Activated naive CD4-positive, alpha-beta T cell treated with anti-CD3 and anti-CD28 coated beads, Interleukin-2, amount 10 ng/mL, durations not matched to agents 7 days and 5 days (primary cell): ENCODE measurements around the gene SHISAL1.
"Not testable (repeated sequence)": the region's sequence is repeated elsewhere in the genome, so short reads cannot be mapped to it uniquely, and the experiment has no call there.

Experiments used
- CTCF ChIA-PET: fragments of 350-600 bp; sonication (Branson Sonifier 250); formaldehyde crosslinking; loops from one replicate; lab custom pipeline; 2021; ENCODE audit warnings: antibody characterized with exemption; lab: Charles Lee
- DNase-seq: peaks from one replicate; pipeline ENCODE4 v3.0.0-alpha.2; 2020
- H3K27ac Mint-ChIP-seq: one replicate; pipeline ENCODE4 v1.8.0; 2021; ENCODE audit warnings: mild to moderate bottlenecking, moderate library complexity, mixed read lengths
- H3K27me3 Mint-ChIP-seq: one replicate; pipeline ENCODE4 v1.8.0; 2021; ENCODE audit warnings: mild to moderate bottlenecking, mixed read lengths
- H3K36me3 Mint-ChIP-seq: one replicate; pipeline ENCODE4 v1.8.0; 2021; ENCODE audit warnings: mixed read lengths
- H3K4me1 Mint-ChIP-seq: one replicate; pipeline ENCODE4 v1.8.0; 2021; ENCODE audit warnings: mixed read lengths
- H3K4me3 Mint-ChIP-seq: one replicate; pipeline ENCODE4 v1.8.0; 2021; ENCODE audit warnings: mild to moderate bottlenecking, moderate library complexity, mixed read lengths
- H3K9me3 Mint-ChIP-seq: one replicate; pipeline ENCODE4 v1.8.0; 2021; ENCODE audit warnings: mixed read lengths

The SHISAL1 gene

DNA sequence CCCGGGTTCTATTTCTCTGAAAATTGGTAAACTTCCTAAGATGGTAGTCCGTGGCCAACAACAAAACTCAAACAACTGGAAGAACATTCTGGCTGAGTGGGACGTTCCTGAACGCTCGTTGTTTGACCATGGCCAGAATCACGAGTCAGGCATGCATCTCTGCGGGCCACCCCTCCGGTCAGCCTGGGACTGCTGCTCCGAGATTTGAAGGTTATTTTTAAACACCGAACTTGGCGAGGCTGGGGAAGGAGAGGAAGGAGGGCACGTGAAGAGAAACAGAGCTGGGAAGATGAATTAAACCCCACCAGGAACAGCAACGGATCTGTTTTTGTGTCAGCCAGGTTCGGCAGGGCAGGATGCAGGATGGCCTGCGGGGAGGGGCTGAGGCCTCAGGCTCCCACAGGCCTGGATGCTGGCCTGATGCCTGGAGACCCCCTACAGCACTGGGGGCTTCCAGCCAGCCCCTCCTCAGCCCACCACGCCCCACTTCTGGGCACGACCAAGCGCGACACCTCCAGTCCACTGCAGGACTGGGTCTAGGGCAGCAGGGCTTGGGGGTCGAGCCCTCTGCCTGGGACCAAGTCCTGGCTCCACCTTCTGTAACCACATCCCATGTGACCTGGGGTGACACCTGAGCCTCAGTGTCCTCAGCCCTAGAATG, 5.1 kb downstream of the SHISAL1 start:
- Mint-ChIP-seq H3K4me3 (no peak overlapping the region), H3K4me1 (no peaks in the 10 kb centered on the region), H3K27me3 (peaks cover 13% of the 10 kb centered on the region), H3K9me3 (no peaks in the 10 kb centered on the region), H3K27ac (no peak overlapping the region), H3K36me3 (no peaks in the 10 kb centered on the region)
- no peak for DNase-seq
- CTCF ChIA-PET = no interaction called here

- H3K9me3 Mint-ChIP-seq = no peaks in the 10 kb centered on the region
- no peak for DNase-seq
- H3K27ac Mint-ChIP-seq = no peak overlapping the region
- no peaks in the 10 kb centered on the region for H3K36me3 Mint-ChIP-seq
- H3K4me1 Mint-ChIP-seq = no peaks in the 10 kb centered on the region
- no peak overlapping the region for H3K4me3 Mint-ChIP-seq
- CTCF ChIA-PET = no interaction called here
- no peaks in the 10 kb centered on the region for H3K27me3 Mint-ChIP-seq
Measured at GRCh38 chr22:44305888-44306287, 6.9 kb downstream of the SHISAL1 start.

DNA sequence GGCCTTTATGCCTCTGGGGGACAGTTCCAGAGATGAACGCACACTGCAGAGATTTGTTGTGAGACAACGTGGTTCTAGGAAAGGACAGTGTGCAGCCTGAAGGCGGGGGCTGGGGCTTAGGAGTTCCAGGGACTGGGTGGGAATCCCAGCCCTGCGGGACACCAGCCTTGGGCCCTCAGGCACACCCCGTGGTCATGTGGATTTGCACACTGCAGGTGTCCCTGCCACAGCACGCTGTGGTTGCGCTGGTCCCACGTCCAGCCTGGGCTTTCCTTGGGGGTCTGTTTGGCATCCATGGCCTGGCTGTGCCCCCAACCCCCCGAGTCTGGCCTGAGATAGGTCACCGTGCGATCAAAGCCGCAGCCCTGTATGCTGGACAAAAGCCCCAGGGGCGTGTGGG, 7.3 kb downstream of the SHISAL1 start:
- no peaks in the 10 kb centered on the region for H3K9me3 Mint-ChIP-seq
- no peaks in the 10 kb centered on the region for H3K4me1 Mint-ChIP-seq
- CTCF ChIA-PET = no interaction called here
- no peak for DNase-seq
- H3K27me3 Mint-ChIP-seq = peaks cover 2% of the 10 kb centered on the region
- H3K36me3 Mint-ChIP-seq = no peaks in the 10 kb centered on the region
- H3K27ac Mint-ChIP-seq = no peak overlapping the region
- H3K4me3 Mint-ChIP-seq = no peak overlapping the region

DNA sequence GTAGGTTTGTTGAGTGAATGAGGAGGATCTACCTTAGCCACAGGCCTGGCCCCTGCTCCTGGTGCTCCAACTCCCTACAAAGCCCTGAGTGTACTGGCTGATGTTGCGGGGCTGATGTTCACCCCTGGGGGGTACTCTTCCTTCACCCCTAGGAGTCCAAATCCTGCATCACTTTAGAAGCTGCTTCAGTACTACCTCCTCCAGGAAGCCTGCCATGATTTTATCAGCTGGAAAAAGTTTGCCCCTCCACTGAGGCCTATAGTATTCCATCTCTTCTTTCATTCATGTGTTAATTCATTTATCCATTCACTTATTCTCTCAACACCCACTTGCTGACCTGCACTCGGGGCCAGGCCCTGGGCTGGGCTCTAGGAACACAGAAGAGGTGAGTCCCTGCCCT, 7.8 kb downstream of the SHISAL1 start:
- Mint-ChIP-seq H3K27ac (no peak overlapping the region), H3K27me3 (peaks cover 7% of the 10 kb centered on the region), H3K36me3 (no peaks in the 10 kb centered on the region), H3K9me3 (no peaks in the 10 kb centered on the region), H3K4me1 (no peaks in the 10 kb centered on the region), H3K4me3 (no peak overlapping the region)
- CTCF ChIA-PET = no interaction called here
- no peak for DNase-seq

DNA sequence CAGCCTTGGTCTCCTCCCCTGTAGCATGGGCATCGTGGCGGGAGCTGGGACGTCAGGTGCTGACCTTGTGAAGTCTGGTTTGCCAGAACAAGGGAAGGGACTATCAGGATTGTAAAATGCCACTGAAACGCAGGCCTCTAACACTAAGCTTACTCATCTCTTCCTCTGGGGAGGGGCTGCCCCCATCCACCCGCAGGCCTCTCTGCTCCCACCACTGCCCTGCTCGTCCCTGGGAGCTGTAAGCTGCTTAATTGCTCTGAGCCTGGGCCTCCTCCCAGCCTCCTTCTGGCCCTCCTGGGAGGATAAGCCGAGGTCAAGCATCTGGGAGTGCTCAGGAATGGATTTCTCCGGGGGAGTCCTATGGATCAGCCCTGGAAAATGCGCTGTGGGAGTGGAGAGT, 8.4 kb downstream of the SHISAL1 start:
- Mint-ChIP-seq H3K36me3 (no peaks in the 10 kb centered on the region), H3K4me1 (no peaks in the 10 kb centered on the region), H3K27me3 (peaks cover 13% of the 10 kb centered on the region), H3K4me3 (no peak overlapping the region), H3K9me3 (no peaks in the 10 kb centered on the region), H3K27ac (no peak overlapping the region)
- DNase-seq = no peak
- CTCF ChIA-PET = no interaction called here

GRCh38 chr22:44302363-44302762, 10.4 kb downstream of the SHISAL1 start:
- peaks cover 15% of the 10 kb centered on the region for H3K27me3 Mint-ChIP-seq
- DNase-seq, H3K4me3 Mint-ChIP-seq, H3K36me3 Mint-ChIP-seq, H3K9me3 Mint-ChIP-seq, H3K4me1 Mint-ChIP-seq, CTCF ChIA-PET, H3K27ac Mint-ChIP-seq: not testable (repeated sequence)

DNA sequence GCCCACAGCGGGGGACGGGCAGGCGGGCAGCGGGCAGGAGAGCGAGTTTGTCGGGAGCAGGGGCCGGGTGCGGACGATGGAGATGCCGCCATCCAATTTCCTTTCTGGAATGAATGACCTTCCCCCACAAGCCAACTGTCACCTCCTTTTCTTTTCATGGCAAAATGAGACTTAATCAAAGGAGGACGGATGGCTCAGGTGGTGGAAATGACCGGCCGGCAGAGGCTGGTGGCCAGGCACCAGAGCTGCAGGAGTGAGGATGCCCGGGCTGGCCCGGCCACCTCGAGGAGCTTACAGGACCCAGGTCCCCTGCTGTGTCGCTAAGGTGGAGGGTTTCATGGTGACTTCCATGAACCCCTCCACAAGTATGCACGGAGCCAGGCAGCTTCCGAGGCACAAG, 11.7 kb downstream of the SHISAL1 start:
- H3K4me1 Mint-ChIP-seq = no peaks in the 10 kb centered on the region
- no peak overlapping the region for H3K4me3 Mint-ChIP-seq
- CTCF ChIA-PET = no interaction called here
- no peak overlapping the region for H3K27ac Mint-ChIP-seq
- DNase-seq = no peak
- H3K9me3 Mint-ChIP-seq = no peaks in the 10 kb centered on the region
- H3K27me3 Mint-ChIP-seq = peaks cover 15% of the 10 kb centered on the region
- no peaks in the 10 kb centered on the region for H3K36me3 Mint-ChIP-seq

DNA sequence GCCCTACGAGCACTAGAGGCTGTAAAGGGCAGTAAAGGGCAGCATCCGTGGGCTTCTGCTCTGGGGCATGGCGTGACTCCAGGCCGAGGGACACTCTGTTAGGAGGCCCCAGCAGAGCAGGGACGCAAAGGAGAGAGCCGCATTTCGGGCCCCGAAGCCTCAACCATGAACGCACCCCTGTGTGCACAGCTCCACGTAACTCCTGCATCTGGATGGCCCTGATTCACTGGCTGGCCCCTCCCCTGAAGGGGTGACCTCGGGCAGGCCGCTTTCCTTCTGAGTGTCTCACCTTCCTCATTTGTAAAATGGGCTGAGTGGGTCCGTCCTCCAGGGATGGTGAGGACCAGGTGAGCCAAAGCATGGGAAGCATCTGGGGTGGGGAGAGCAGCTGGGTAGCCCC, 13.6 kb downstream of the SHISAL1 start:
- CTCF ChIA-PET = no interaction called here
- no peaks in the 10 kb centered on the region for H3K9me3 Mint-ChIP-seq
- no peaks in the 10 kb centered on the region for H3K4me1 Mint-ChIP-seq
- no peaks in the 10 kb centered on the region for H3K36me3 Mint-ChIP-seq
- H3K27ac Mint-ChIP-seq = no peak overlapping the region
- H3K4me3 Mint-ChIP-seq = no peak overlapping the region
- DNase-seq = no peak
- peaks cover 18% of the 10 kb centered on the region for H3K27me3 Mint-ChIP-seq

DNA sequence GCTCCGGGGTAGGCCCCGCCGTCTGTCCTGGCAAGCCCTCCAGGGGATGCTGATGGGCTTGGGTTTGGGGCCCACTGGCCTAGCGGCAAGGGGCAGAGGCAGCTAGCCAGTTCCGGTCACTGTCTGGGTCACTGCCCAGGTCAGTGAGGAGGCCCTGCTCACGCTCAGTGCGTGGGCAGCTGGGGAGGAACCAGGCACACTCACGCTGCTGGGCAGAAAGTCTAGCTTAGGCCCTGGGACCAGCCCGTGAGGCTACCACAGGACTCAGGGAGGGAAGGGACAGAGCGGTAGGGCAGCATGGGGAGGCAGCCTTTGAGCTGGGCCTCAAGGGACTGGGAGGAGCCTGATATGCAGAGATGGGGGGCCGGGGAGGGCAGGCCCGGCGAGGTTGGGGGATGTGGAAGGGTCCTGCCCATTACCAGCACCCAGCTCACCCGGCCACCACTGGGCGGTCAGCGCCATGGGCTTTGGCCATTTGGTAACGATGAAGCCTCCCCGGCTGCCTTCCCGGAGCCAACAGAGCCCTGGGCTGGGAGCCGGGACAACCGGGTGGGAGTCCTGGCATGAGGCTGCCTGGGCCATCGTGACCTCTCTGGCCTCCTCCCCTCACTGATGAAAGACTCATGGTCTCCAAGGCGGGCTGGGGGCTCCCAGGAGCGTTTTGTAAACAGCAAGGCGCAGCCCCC, 14.2 kb downstream of the SHISAL1 start:
- Mint-ChIP-seq H3K27me3 (peaks cover 24% of the 10 kb centered on the region), H3K27ac (no peak overlapping the region), H3K4me1 (no peaks in the 10 kb centered on the region), H3K9me3 (no peaks in the 10 kb centered on the region), H3K4me3 (no peak overlapping the region), H3K36me3 (no peaks in the 10 kb centered on the region)
- DNase-seq = no peak
- CTCF ChIA-PET = no interaction called here

DNA sequence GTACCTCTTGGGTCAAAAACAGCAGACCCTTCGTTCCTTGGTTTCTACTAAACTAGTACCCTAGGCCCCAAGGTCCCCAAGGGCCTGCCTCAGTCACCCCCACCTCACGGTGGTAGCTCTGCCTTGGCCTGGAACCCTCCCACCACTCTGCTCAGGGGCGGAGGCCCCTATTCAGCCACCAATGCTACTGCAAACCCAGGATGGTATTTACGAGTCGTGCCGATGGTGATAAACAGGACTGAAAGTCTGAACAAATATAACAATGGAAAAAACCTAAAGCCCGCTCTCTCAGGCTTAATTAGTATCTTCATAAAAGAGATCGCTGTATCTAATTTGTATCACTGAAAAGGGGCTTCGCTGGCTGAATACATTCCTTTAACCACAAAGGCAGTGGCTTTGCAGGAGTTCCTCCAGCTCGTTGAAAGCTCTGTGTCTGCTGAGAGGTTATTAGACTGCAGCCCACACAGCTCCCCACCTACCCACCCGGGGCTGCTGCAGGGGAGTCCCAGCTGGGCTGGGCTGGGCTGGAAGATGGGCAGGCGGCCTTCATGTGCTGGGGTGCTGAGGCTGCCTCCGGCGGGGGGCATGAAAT, 15.2 kb downstream of the SHISAL1 start:
- no peak overlapping the region for H3K27ac Mint-ChIP-seq
- no peaks in the 10 kb centered on the region for H3K4me1 Mint-ChIP-seq
- H3K27me3 Mint-ChIP-seq = peaks cover 34% of the 10 kb centered on the region
- no peak overlapping the region for H3K4me3 Mint-ChIP-seq
- no peak for DNase-seq
- H3K9me3 Mint-ChIP-seq = no peaks in the 10 kb centered on the region
- H3K36me3 Mint-ChIP-seq = no peaks in the 10 kb centered on the region
- CTCF ChIA-PET = no interaction called here

GRCh38 chr22:44295406-44295805, 17.3 kb downstream of the SHISAL1 start:
- Mint-ChIP-seq H3K4me3 (no peak overlapping the region), H3K4me1 (no peaks in the 10 kb centered on the region), H3K27ac (no peak overlapping the region), H3K9me3 (no peaks in the 10 kb centered on the region), H3K36me3 (no peaks in the 10 kb centered on the region), H3K27me3 (peaks cover 33% of the 10 kb centered on the region)
- DNase-seq = no peak
- CTCF ChIA-PET = no interaction called here

DNA sequence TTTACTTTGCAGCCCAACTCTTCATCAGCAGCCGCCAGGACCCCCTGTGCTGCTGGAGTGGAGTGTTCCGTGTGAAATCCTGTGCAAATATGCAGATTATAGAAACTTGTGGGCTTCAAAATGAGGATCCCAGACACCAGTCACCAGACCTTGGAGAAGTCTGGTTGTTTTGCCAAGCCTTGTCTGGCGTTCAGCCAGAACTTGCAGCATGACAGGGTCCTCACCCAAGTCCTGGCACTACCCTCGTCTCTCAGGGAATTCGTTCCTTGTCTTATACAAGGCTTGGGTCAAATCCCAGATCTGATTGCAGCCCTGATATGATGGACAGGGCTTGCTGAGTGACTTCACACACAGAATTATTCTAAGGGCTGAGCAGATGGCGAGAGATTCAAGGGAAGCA, 18.9 kb downstream of the SHISAL1 start:
- no peak for DNase-seq
- H3K36me3 Mint-ChIP-seq = no peaks in the 10 kb centered on the region
- CTCF ChIA-PET = no interaction called here
- no peak overlapping the region for H3K27ac Mint-ChIP-seq
- peaks cover 20% of the 10 kb centered on the region for H3K27me3 Mint-ChIP-seq
- H3K4me1 Mint-ChIP-seq = no peaks in the 10 kb centered on the region
- H3K4me3 Mint-ChIP-seq = no peak overlapping the region
- no peaks in the 10 kb centered on the region for H3K9me3 Mint-ChIP-seq

DNA sequence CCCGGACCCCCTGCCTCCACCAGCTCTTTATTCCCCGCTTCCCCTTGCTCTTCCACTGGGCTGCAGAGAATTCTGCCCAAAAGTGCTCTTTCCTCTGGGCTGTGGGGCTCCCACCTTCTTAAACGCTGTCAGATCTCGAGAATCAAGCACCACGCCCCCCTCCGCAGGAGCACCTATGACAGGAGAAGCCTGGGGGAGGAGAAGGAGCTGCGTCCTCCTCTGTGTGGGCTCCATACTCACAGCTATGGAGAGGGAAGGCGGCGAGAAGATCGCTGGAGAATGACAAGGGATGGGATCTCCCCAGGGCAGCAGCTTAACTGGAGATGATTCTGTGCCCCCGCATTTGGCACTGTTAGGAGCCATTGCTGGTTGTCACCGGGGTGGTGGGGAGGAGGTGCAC, 19.7 kb downstream of the SHISAL1 start:
- Mint-ChIP-seq H3K9me3 (no peaks in the 10 kb centered on the region), H3K4me3 (no peak overlapping the region), H3K4me1 (no peaks in the 10 kb centered on the region), H3K36me3 (no peaks in the 10 kb centered on the region), H3K27ac (no peak overlapping the region), H3K27me3 (peaks cover 20% of the 10 kb centered on the region)
- DNase-seq = no peak
- CTCF ChIA-PET = no interaction called here

DNA sequence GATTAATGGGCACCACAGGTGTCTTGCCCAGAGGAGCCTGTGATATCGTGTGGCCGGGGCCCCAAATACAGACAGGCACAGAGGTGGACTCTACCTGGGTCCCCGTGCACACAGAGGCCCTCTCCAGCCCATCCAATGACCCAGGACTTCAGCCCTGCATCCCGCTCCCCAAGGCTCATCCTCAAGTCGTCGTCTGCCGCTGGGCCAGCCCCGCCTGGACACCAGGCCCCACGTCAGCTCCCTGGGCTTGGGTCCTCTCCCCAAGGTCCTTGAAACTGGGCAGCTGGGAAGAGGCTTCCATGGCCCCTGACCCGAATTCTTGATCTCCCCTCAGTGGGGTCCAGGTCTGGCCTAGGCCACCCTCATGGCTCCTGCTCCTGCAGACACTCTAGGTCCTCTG, 20.2 kb downstream of the SHISAL1 start:
- DNase-seq = no peak
- Mint-ChIP-seq H3K4me1 (no peaks in the 10 kb centered on the region), H3K27me3 (peaks cover 20% of the 10 kb centered on the region), H3K4me3 (no peak overlapping the region), H3K9me3 (no peaks in the 10 kb centered on the region), H3K27ac (no peak overlapping the region), H3K36me3 (no peaks in the 10 kb centered on the region)
- CTCF ChIA-PET = no interaction called here

- CTCF ChIA-PET = no interaction called here
- no peak for DNase-seq
- H3K36me3 Mint-ChIP-seq = no peaks in the 10 kb centered on the region
- peaks cover 24% of the 10 kb centered on the region for H3K27me3 Mint-ChIP-seq
- H3K27ac Mint-ChIP-seq = no peak overlapping the region
- H3K9me3 Mint-ChIP-seq = no peaks in the 10 kb centered on the region
- H3K4me3 Mint-ChIP-seq = no peak overlapping the region
- H3K4me1 Mint-ChIP-seq = no peaks in the 10 kb centered on the region
Measured at GRCh38 chr22:44291674-44292360, 20.9 kb downstream of the SHISAL1 start.
